Sigmoid colon (tissue), 7 donors: ENCODE measurements around the gene SLC5A9. TPM values are rescaled to one million over a fixed set of nuclear protein-coding genes. Genes with fewer than 3 reads are reported as not detected.
"Not testable (repeated sequence)": the region's sequence is repeated elsewhere in the genome, so short reads cannot be mapped to it uniquely, and the experiment has no call there.

Experiments
- DNase-seq: peaks from one replicate; pipeline ENCODE4 v3.0.0-alpha.2; 2019
- H3K27ac ChIP-seq, 4 donors: fragments of 200-600 bp; sonication (generic); one replicate each; pipeline ENCODE4 v1.5.1; 2016 to 2019; ENCODE audit warnings: mild to moderate bottlenecking in 1 of 4
- H3K27me3 ChIP-seq, 3 donors: fragments of 200-600 bp; sonication (generic); one replicate each; pipeline ENCODE4 v1.5.1; 2019; ENCODE audit warnings: mild to moderate bottlenecking in 1 of 3
- H3K36me3 ChIP-seq, 4 donors: fragments of 200-600 bp; sonication (generic); one replicate each; pipeline ENCODE4 v1.5.1; 2016 to 2019
- H3K4me1 ChIP-seq, 4 donors: fragments of 200-600 bp; sonication (generic); one replicate each; pipeline ENCODE4 v1.5.1; 2017 to 2019
- H3K4me3 ChIP-seq, 4 donors: fragments of 200-600 bp; sonication (generic); one replicate each; pipeline ENCODE4 v1.5.1; 2017 to 2019; ENCODE audit warnings: mild to moderate bottlenecking in 2 of 4, moderate library complexity in 1 of 4
- H3K9me3 ChIP-seq, 4 donors: fragments of 200-600 bp in 3 of 4; sonication (generic) in 3 of 4; one replicate each; pipeline versions ENCODE4 v1.5.1 to v1.6.1; 2013 to 2019
- CTCF ChIP-seq, 4 experiments: fragments of 450-650 bp in 3 of 4; fragments of 200-600 bp in 1 of 4; IDR thresholded peaks; one replicate each; pipeline ENCODE4 v1.5.1; 2016 to 2019; ENCODE audit warnings: antibody characterized with exemption in 4 of 4, mild to moderate bottlenecking in 3 of 4, moderate library complexity in 2 of 4
- EP300 ChIP-seq, 4 donors: sonication (generic); formaldehyde crosslinking; IDR thresholded peaks; one replicate each; pipeline ENCODE4 v1.6.1; 2017; ENCODE audit warnings: antibody characterized with exemption in 4 of 4
- POLR2A ChIP-seq, 2 donors: fragments of 450-650 bp; IDR thresholded peaks; one replicate each; pipeline ENCODE4 v1.6.1; 2016; ENCODE audit warnings: antibody characterized with exemption in 2 of 2, mild to moderate bottlenecking in 2 of 2, moderate library complexity in 2 of 2
- POLR2AphosphoS5 ChIP-seq, 4 donors: sonication (generic); formaldehyde crosslinking; IDR thresholded peaks; one replicate each; pipeline ENCODE4 v1.6.1; 2017; ENCODE audit warnings: antibody characterized with exemption in 4 of 4
- WGBS, 2 donors: extraction: QIAGEN DNeasy Blood & Tissue Kit; methylation state at CpG; one replicate each; pipeline ENCODE4 v1.1.7; 2013; 5-methylcytosine and 5-hydroxymethylcytosine counted together
- intact Hi-C: fragments of 100-400 bp; cut with DNase I; formaldehyde crosslinking; loops from one replicate; pipeline ENCODE4 v1.15.1; 2023
- polyA plus RNA-seq, 3 donors: library from polyadenylated mRNA; stranded (reverse); fragments of 200-250 nt; gene quantifications; one replicate each; pipeline ENCODE4 v1.2.3, GENCODE V29; 2013
- total RNA-seq, 4 donors: library from RNA; depleted of rRNA; stranded (reverse); fragments of >200 nt; gene quantifications; one replicate each; pipeline ENCODE4 v1.1.0, GENCODE V29; 2016
- donor health status: healthy with polysubstance abuse.
- donor health status: Bipolar disorder and iron deficiency.
- donor health status: healthy.

The SLC5A9 gene
- total and polyA plus RNA-seq, 7 donors: 0.69 to 1.5 TPM; not detected in 5

DNA sequence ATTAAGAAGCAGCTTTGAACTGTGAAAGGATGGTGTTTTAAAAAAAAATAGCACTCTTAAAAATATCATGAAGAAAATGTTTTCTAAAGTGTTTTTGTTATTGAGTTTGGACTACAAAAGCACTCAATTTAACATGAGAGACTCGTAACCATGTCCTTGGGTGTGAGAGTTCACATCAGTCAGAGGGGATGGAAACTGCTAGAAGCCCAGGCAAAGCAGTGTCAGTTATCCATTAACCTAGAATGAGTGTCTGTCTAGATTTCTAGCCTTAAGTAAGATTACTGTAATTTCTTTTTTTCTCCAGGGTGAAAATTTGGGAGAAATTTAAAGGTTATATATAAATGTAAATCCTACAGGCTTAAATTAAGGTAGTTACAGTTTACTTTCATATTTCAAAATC lies 31.7 kb downstream of the SLC5A9 start:
- no peak for TF ChIP-seq POLR2A (IDR thresholded peaks at IDR 0.05)
- TF ChIP-seq CTCF (IDR thresholded peaks at IDR 0.05): no peak
- TF ChIP-seq POLR2AphosphoS5 (IDR thresholded peaks at IDR 0.05): no peak
- TF ChIP-seq EP300 (IDR thresholded peaks at IDR 0.05): no peak
- intact Hi-C loops: no loop called here
- Histone ChIP-seq H3K27ac (no peak overlapping the region), H3K4me1 (no peaks in the 10 kb centered on the region), H3K9me3 (no peaks in the 10 kb centered on the region), H3K36me3 (no peaks in the 10 kb centered on the region), H3K4me3 (no peak overlapping the region), H3K27me3 (no peaks in the 10 kb centered on the region)
- DNase-seq: no peak
- 27 to 63% methylated on average over 1 of the region's 1 CpG for WGBS, 2 donors

DNA sequence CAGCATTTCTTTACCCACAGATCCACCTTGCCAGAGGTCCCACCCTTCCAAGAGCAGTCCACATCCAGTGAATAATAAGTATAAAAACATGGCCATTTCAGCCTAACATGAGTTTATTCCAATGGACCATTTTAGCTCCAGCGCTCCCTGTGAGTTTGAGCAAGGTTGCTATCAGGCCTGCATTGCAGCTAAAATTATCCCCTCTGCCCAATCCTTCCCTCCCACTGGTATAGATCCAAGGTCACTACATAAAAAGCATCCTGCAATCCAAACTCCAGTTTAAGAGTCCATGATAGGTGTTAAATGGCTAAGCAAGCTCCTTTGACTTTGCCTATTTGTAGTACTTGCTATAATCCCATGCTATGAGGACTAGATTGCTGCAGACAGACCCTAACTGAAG lies 35.6 kb downstream of the SLC5A9 start:
- H3K27me3 ChIP-seq: no peaks in the 10 kb centered on the region
- TF ChIP-seq CTCF (IDR thresholded peaks at IDR 0.05) (no peak), POLR2AphosphoS5 (IDR thresholded peaks at IDR 0.05) (no peak), POLR2A (IDR thresholded peaks at IDR 0.05) (no peak), EP300 (IDR thresholded peaks at IDR 0.05) (no peak)
- H3K4me1 ChIP-seq: no peaks in the 10 kb centered on the region
- intact Hi-C loops: no loop called here
- no peak overlapping the region for H3K27ac ChIP-seq
- H3K4me3 ChIP-seq: no peak overlapping the region
- 93 to 95% methylated on average over 1 of the region's 1 CpG for WGBS, 2 donors
- no peak for DNase-seq
- H3K36me3 ChIP-seq: no peaks in the 10 kb centered on the region
- no peaks in the 10 kb centered on the region for H3K9me3 ChIP-seq

- no peak overlapping the region for H3K27ac ChIP-seq
- no peak for DNase-seq
- H3K27me3 ChIP-seq: no peaks in the 10 kb centered on the region
- H3K9me3 ChIP-seq: no peaks in the 10 kb centered on the region
- intact Hi-C loops: no loop called here
- no peak overlapping the region for H3K4me3 ChIP-seq
- H3K36me3 ChIP-seq: no peaks in the 10 kb centered on the region
- H3K4me1 ChIP-seq: no peaks in the 10 kb centered on the region
- no peak for TF ChIP-seq POLR2AphosphoS5 (IDR thresholded peaks at IDR 0.05)
Observed at GRCh38 chr1:48261881-48262400, 39.4 kb downstream of the SLC5A9 start.

GRCh38 chr1:48263041-48263440 lies 40.5 kb downstream of the SLC5A9 start:
- intact Hi-C loops: no loop called here
- TF ChIP-seq CTCF (IDR thresholded peaks at IDR 0.05) (no peak), POLR2A (IDR thresholded peaks at IDR 0.05) (no peak), POLR2AphosphoS5 (IDR thresholded peaks at IDR 0.05) (no peak), EP300 (IDR thresholded peaks at IDR 0.05) (no peak)
- H3K4me3 ChIP-seq: no peak overlapping the region
- H3K27ac ChIP-seq: no peak overlapping the region
- DNase-seq: no peak
- H3K4me1 ChIP-seq: no peaks in the 10 kb centered on the region
- 72 to 77% methylated on average over 1 of the region's 1 CpG for WGBS, 2 donors
- H3K9me3 ChIP-seq: no peaks in the 10 kb centered on the region
- H3K27me3 ChIP-seq: no peaks in the 10 kb centered on the region
- H3K36me3 ChIP-seq: no peaks in the 10 kb centered on the region

DNA sequence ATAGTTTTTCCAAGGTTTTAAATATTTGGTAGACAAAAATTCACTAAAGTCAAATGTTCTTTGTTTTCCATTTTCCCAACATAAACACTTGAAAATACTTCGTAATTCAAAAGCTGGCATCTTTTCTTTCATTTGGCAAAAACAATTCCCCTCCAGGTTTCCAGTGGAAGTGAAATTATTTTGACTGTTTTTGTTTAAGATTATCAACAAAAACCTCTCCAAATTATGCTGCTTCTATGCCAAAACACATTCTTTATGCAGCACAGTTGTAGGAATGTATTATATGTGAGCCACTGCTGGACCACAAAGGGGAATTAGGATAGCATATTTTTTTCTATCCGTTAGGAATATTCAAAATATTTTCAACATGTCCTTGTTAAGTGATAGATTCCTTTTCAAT lies 44.1 kb downstream of the SLC5A9 start:
- intact Hi-C loops: no loop called here
- 79 to 90% methylated on average over 2 of the region's 2 CpGs for WGBS, 2 donors
- no peak overlapping the region for H3K4me3 ChIP-seq

DNA sequence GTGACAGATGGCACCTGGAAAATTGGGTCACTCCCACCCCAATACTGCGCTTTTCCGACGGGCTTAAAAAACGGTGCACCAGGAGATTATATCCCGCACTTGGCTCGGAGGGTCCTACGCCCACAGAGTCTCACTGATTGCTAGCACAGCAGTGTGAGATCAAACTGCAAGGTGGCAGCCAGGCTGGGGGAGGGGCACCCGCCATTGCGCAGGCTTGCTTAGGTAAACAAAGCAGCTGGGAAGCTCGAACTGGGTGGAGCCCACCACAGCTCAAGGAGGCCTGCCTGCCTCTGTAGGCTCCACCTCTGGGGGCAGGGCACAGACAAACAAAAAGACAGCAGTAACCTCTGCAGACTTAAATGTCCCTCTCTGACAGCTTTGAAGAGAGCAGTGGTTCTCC lies 54.9 kb downstream of the SLC5A9 start:
- H3K27ac ChIP-seq, DNase-seq, H3K4me3 ChIP-seq, H3K9me3 ChIP-seq, H3K36me3 ChIP-seq, H3K4me1 ChIP-seq, H3K27me3 ChIP-seq, intact Hi-C loops: not testable (repeated sequence)
- WGBS, 2 donors: 87 to 89% methylated on average over 10 of the region's 10 CpGs

More for the DNA sequence above, 44.1 kb downstream of the SLC5A9 start:
- TF ChIP-seq POLR2AphosphoS5 (IDR thresholded peaks at IDR 0.05) (no peak), EP300 (IDR thresholded peaks at IDR 0.05) (no peak), POLR2A (IDR thresholded peaks at IDR 0.05) (no peak), CTCF (IDR thresholded peaks at IDR 0.05) (no peak)
- Histone ChIP-seq H3K9me3 (no peaks in the 10 kb centered on the region), H3K27me3 (no peaks in the 10 kb centered on the region), H3K36me3 (no peaks in the 10 kb centered on the region), H3K27ac (no peak overlapping the region), H3K4me1 (no peaks in the 10 kb centered on the region)
- DNase-seq: no peak

GRCh38 chr1:48282329-48282728 lies 59.8 kb downstream of the SLC5A9 start:
- H3K9me3 ChIP-seq, H3K4me3 ChIP-seq, DNase-seq, H3K27ac ChIP-seq, intact Hi-C loops, H3K27me3 ChIP-seq, H3K36me3 ChIP-seq, H3K4me1 ChIP-seq: not testable (repeated sequence)

- 57 to 69% methylated on average over 10 of the region's 10 CpGs for WGBS, 2 donors
- H3K9me3 ChIP-seq, DNase-seq, H3K27me3 ChIP-seq, H3K36me3 ChIP-seq, intact Hi-C loops, H3K27ac ChIP-seq, H3K4me1 ChIP-seq, H3K4me3 ChIP-seq: not testable (repeated sequence)
Observed at GRCh38 chr1:48284696-48285420, 62.3 kb downstream of the SLC5A9 start.
